Measurements from ENCODE around the gene OR8B4. TPM values are rescaled to one million over a fixed set of nuclear protein-coding genes. Genes with fewer than 3 reads are reported as not detected.

The OR8B4 gene
- total and polyA plus RNA-seq, 10 of the 15 experiments (the other 5 are each of a cell fraction or from before 2014, with no cell fraction given), result not detected

GRCh38 chr11:124467381-124467927 lies 42.8 kb upstream of the OR8B4 start (continued):
- no peak for TF ChIP-seq MAX (IDR thresholded peaks at IDR 0.05; ENCODE audit: low read depth, low read length)

- Histone ChIP-seq H3K79me2 (ENCODE audit: control insufficient read depth, insufficient read depth, low read length) (no peaks in the 10 kb centered on the region), H3K4me1 (ENCODE audit: control insufficient read depth, insufficient read depth, low read length) (no peaks in the 10 kb centered on the region), H3K27ac (ENCODE audit: control insufficient read depth, insufficient read depth) (no peak overlapping the region), H4K20me1 (ENCODE audit: control insufficient read depth, insufficient read depth) (no peaks in the 10 kb centered on the region), H2AFZ (ENCODE audit: control insufficient read depth, low read depth, low read length) (no peak overlapping the region), H3K36me3 (ENCODE audit: control insufficient read depth in 2 of 2, insufficient read depth in 2 of 2, low read length in 1 of 2) (no peaks in the 10 kb centered on the region), H3K4me3 (no peak overlapping the region), H3K9ac (ENCODE audit: control insufficient read depth, insufficient read depth, low read length) (no peak overlapping the region), H3K27me3 (replicated peaks in 1 of 2; ENCODE audit: control insufficient read depth in 2 of 2, insufficient read depth in 2 of 2, low read length in 1 of 2) (no peaks in the 10 kb centered on the region), H3K4me2 (ENCODE audit: control insufficient read depth, insufficient read depth) (no peak overlapping the region), H3K9me3 (replicated peaks; ENCODE audit: control insufficient read depth, insufficient read depth, low read length) (no peaks in the 10 kb centered on the region)
- no peak for FAIRE-seq
- TF ChIP-seq FOXK2 (IDR thresholded peaks at IDR 0.05) (no peak), NR2C1 (IDR thresholded peaks at IDR 0.05) (no peak), PRDM15 (CRISPR knock-in tag; IDR thresholded peaks at IDR 0.05) (no peak), ETV6 (conservative IDR thresholded peaks at IDR 0.05 in 1 of 2, IDR thresholded peaks at IDR 0.05 in 1 of 2; ENCODE audit: borderline replicate concordance in 1 of 2, low read depth in 1 of 2) (no peak), SREBF1 (IDR thresholded peaks at IDR 0.05; ENCODE audit: low read length) (no peak), CHD4 (IDR thresholded peaks at IDR 0.05) (no peak), SKIL (IDR thresholded peaks at IDR 0.05; ENCODE audit: low read depth, poor library complexity, severe bottlenecking) (no peak), EP300 (IDR thresholded peaks at IDR 0.05; ENCODE audit: borderline replicate concordance in 1 of 2, control insufficient read depth in 1 of 2, low read depth in 2 of 2, low read length in 2 of 2) (no peak), STAT3 (IDR thresholded peaks at IDR 0.05; ENCODE audit: low read depth, low read length) (no peak), RAD51 (IDR thresholded peaks at IDR 0.05) (no peak), RUNX3 (IDR thresholded peaks at IDR 0.05; ENCODE audit: low read length) (no peak), WRNIP1 (IDR thresholded peaks at IDR 0.05; ENCODE audit: borderline replicate concordance, low read depth, low read length) (no peak), IRF3 (IDR thresholded peaks at IDR 0.05) (no peak), ESRRA (IDR thresholded peaks at IDR 0.05; ENCODE audit: low read length) (no peak), CHD2 (IDR thresholded peaks at IDR 0.05; ENCODE audit: borderline replicate concordance, low read depth, low read length) (no peak)
- intact Hi-C loops (cut with micrococcal nuclease; ENCODE audit: unreplicated experiment) (no loop called here), in situ Hi-C loops (cut with MboI) (no loop called here)
- no peak for DNase-seq (ENCODE audit: low read depth, low spot score)
- ChIA-PET SMC1A (ENCODE audit: uncharacterized antibody, unreplicated experiment) (interaction anchor here (0.9 kb wide), 2 partner anchors 8 to 11 kb away, joined by 3 to 4 read pairs; no protein-coding TSS in a partner anchor), RAD21 (ENCODE audit: unreplicated experiment) (no interaction called here), POLR2A (no interaction called here), CTCF (no interaction called here)
- ATAC-seq, result no peak
- BruUV-seq (replicated peaks), result no TSS peak
- WGBS (ENCODE audit: insufficient coverage, insufficient replicate concordance, low lambda C conversion rate, missing lambda C conversion rate), result 25% methylated on average over 4 of the region's 4 CpGs
These were observed 40.7 kb upstream of the OR8B4 start for GRCh38 chr11:124465368-124465767.
